Spleen (tissue), 7 donors: Measurements from ENCODE around the gene RING1.

Experiments used
- CTCF ChIP-seq, 11 experiments: fragments of 200-600 bp in 7 of 11; fragments of 450-650 bp in 4 of 11; sonication (generic) in 4 of 11; IDR thresholded peaks in 8 of 11; conservative IDR thresholded peaks in 3 of 11; 1 replicate in 7 of 11; 2 replicates in 4 of 11; pipeline versions ENCODE4 v1.4.0 to v1.8.0; 2016 to 2021; ENCODE audit warnings: antibody characterized with exemption in 11 of 11, inconsistent platforms in 4 of 11, mild to moderate bottlenecking in 1 of 11
- POLR2A ChIP-seq, 3 donors: fragments of 450-650 bp; IDR thresholded peaks; one replicate each; pipeline ENCODE4 v1.5.1; 2017; ENCODE audit warnings: antibody characterized with exemption in 3 of 3, mild to moderate bottlenecking in 1 of 3
- donor health status: DM: no; HTN: no; CAD: no; lungs with moderate emphysema.
- donor health status: DM: no; HTN: no; CAD: no.
- donor health status: DM: no; HTN: no; CAD: no.

GRCh38 chr6:33211666-33212422 is 3.5 kb downstream of the RING1 start:
- TF ChIP-seq CTCF (IDR thresholded peaks at IDR 0.05 in 8 of 11, conservative IDR thresholded peaks at IDR 0.05 in 3 of 11): no peak
- TF ChIP-seq POLR2A (IDR thresholded peaks at IDR 0.05): no peak
